Lower lobe of right lung (tissue), 2 donors: Measurements from ENCODE around the gene PFDN1. TPM values are rescaled to one million over a fixed set of nuclear protein-coding genes. Genes with fewer than 3 reads are reported as not detected.
A peak's percentile ranks its signal among the peaks of the same experiment; 100 is the strongest.

Experiments used
- ATAC-seq, 2 donors: fragments of 200-7000 bp; cut with Tn5 transposase; one replicate each; pipeline ENCODE4 v1.9.1; 2020 to 2022; ENCODE audit warnings: mild to moderate bottlenecking in 2 of 2, moderate library complexity in 2 of 2
- DNase-seq: peaks from one replicate; pipeline ENCODE4 v3.0.0-alpha.2; 2020
- H3K27ac ChIP-seq: fragments of 200-600 bp; one replicate; pipeline ENCODE4 v1.8.0; 2022
- H3K27me3 ChIP-seq: fragments of 200-600 bp; one replicate; pipeline ENCODE4 v1.8.0; 2022; ENCODE audit warnings: low read depth
- H3K36me3 ChIP-seq: fragments of 200-600 bp; one replicate; pipeline ENCODE4 v1.8.0; 2022; ENCODE audit warnings: mild to moderate bottlenecking
- H3K4me1 ChIP-seq: fragments of 200-600 bp; one replicate; pipeline ENCODE4 v1.8.0; 2022
- H3K4me3 ChIP-seq: fragments of 200-600 bp; one replicate; pipeline ENCODE4 v1.8.0; 2022; ENCODE audit warnings: mild to moderate bottlenecking
- H3K9me3 ChIP-seq: fragments of 200-600 bp; one replicate; pipeline ENCODE4 v1.8.0; 2022
- CTCF ChIP-seq: fragments of 200-600 bp; IDR thresholded peaks from one replicate; pipeline ENCODE4 v1.8.0; 2022; ENCODE audit warnings: antibody characterized with exemption, mild to moderate bottlenecking
- intact Hi-C: fragments of 100-400 bp; cut with DNase I; formaldehyde crosslinking; loops from one replicate; pipeline ENCODE4 v1.11.0; 2022
- total RNA-seq: library from RNA; stranded (reverse); fragmentation: NEBNext Ultra II Directional; extraction: Animal tissue kit (Norgen Biotek cat#: 25700); gene quantifications from one replicate; pipeline ENCODE4 v1.2.1, GENCODE V29; 2021
- donor health status: DM: no; HTN: yes; CAD: no; lungs with severe emphysema.

Gene PFDN1
- total RNA-seq, 1 donor from 2014 or later: 47.1 TPM

- DNase-seq (no peak), ATAC-seq (no peak)
- no peaks in the 10 kb centered on the region for H3K36me3 ChIP-seq
- no peaks in the 10 kb centered on the region for H3K27me3 ChIP-seq
- intact Hi-C loops: no loop called here
- H3K9me3 ChIP-seq: no peaks in the 10 kb centered on the region
- no peak overlapping the region for H3K27ac ChIP-seq
- H3K4me3 ChIP-seq: no peak overlapping the region
- H3K4me1 ChIP-seq: peaks cover 28% of the 10 kb centered on the region
- TF ChIP-seq CTCF: no peak
Observed at GRCh38 chr5:140305471-140305870, 2.6 kb upstream of the PFDN1 start.

- no peak for DNase-seq
- peaks cover 37% of the 10 kb centered on the region for H3K4me1 ChIP-seq
- TF ChIP-seq CTCF: no peak
- intact Hi-C loops: no loop called here
- H3K27me3 ChIP-seq: no peaks in the 10 kb centered on the region
- no peak for ATAC-seq
- no peak overlapping the region for H3K27ac ChIP-seq
- H3K9me3 ChIP-seq: no peaks in the 10 kb centered on the region
- H3K36me3 ChIP-seq: peaks cover 12% of the 10 kb centered on the region
- H3K4me3 ChIP-seq: no peak overlapping the region
Observed at GRCh38 chr5:140303966-140304365, 1.1 kb upstream of the PFDN1 start.

GRCh38 chr5:140301136-140301535, 1.8 kb downstream of the PFDN1 start:
- intact Hi-C loops: no loop called here
- Histone ChIP-seq H3K9me3 (no peaks in the 10 kb centered on the region), H3K27ac (peak overlapping the region; percentile 1), H3K36me3 (peaks cover 16% of the 10 kb centered on the region), H3K27me3 (no peaks in the 10 kb centered on the region), H3K4me3 (no peak overlapping the region), H3K4me1 (peaks cover 51% of the 10 kb centered on the region)
- TF ChIP-seq CTCF: no peak
- DNase-seq (no peak), ATAC-seq (peak in 1 of 2 donors; percentile 19)

- Histone ChIP-seq H3K27me3 (no peaks in the 10 kb centered on the region), H3K27ac (peak overlapping the region; percentile 63), H3K36me3 (peaks cover 16% of the 10 kb centered on the region), H3K9me3 (no peaks in the 10 kb centered on the region), H3K4me1 (peaks cover 67% of the 10 kb centered on the region), H3K4me3 (no peak overlapping the region)
- DNase-seq (no peak), ATAC-seq (peak in 1 of 2 donors; percentile 30)
- intact Hi-C loops: no loop called here
- TF ChIP-seq CTCF: no peak
Observed at GRCh38 chr5:140299056-140299455, 3.8 kb downstream of the PFDN1 start.

GRCh38 chr5:140298183-140298601, 4.7 kb downstream of the PFDN1 start:
- intact Hi-C loops: no loop called here
- H3K27ac ChIP-seq: peak overlapping the region; percentile 63
- no peaks in the 10 kb centered on the region for H3K27me3 ChIP-seq
- ATAC-seq (peak; percentile 64 to 71), DNase-seq (no peak)
- H3K9me3 ChIP-seq: no peaks in the 10 kb centered on the region
- TF ChIP-seq CTCF: no peak
- H3K4me1 ChIP-seq: peaks cover 70% of the 10 kb centered on the region
- H3K4me3 ChIP-seq: no peak overlapping the region
- peaks cover 16% of the 10 kb centered on the region for H3K36me3 ChIP-seq

- intact Hi-C loops: no loop called here
- H3K36me3 ChIP-seq: peaks cover 16% of the 10 kb centered on the region
- peak overlapping the region; percentile 26 for H3K27ac ChIP-seq
- H3K9me3 ChIP-seq: no peaks in the 10 kb centered on the region
- H3K4me1 ChIP-seq: peaks cover 78% of the 10 kb centered on the region
- DNase-seq: no peak
- H3K4me3 ChIP-seq: no peak overlapping the region
- no peak for ATAC-seq
- H3K27me3 ChIP-seq: no peaks in the 10 kb centered on the region
- no peak for TF ChIP-seq CTCF
Observed at GRCh38 chr5:140297283-140297682, 5.6 kb downstream of the PFDN1 start.
